ENCODE measurements around the gene SETBP1.

Gene SETBP1

GRCh38 chr18:45073556-45073955 is 392.9 kb downstream of the SETBP1 start:
- TF ChIP-seq FOXP2 (optimal IDR thresholded peaks at IDR 0.05; ENCODE audit: control extremely low read depth, extremely low read length, insufficient read depth) (no peak), EZH2 (IDR thresholded peaks at IDR 0.05) (no peak), POLR2AphosphoS5 (IDR thresholded peaks at IDR 0.05; ENCODE audit: borderline replicate concordance, low read depth, low read length) (no peak)

DNA sequence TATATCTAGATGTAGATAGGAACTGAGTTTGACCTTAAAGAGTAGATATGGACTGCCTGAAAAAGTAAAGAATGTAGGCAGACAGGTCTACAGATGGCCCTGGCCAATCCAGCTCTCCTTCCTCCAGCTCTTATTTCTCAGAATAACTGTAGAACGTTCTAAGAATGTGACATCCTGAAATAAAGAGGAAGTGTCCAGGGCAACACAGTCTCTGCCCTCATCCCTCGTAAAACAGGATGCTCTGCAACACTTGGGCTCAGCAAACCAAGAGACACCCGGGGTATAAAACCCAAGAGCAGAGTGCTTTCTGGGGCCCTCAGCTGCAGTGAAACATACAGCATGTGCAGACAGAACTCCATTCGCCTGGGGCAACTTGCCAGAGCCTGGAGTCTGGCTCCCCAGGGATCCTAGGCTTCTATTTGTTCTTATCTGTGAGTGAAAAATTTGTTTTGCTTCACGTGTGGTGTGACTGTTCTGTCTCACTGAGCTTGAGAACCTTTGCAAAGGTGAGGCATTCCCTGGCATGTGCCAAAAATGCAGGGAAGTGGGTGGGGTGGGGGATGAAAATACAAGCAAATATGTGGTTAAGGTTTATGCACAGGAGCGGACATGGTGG is 401.0 kb downstream of the SETBP1 start:
- Histone ChIP-seq H3K9ac (ENCODE audit: insufficient read length) (no peak overlapping the region), H3K27ac (no peak overlapping the region), H3K36me3 (ENCODE audit: insufficient read depth, low read length) (no peaks in the 10 kb centered on the region), H3K9me3 (ENCODE audit: low read depth, low read length) (no peaks in the 10 kb centered on the region), H3K4me3 (no peak overlapping the region)
- DNase-seq (ENCODE audit: low read depth, low spot score): no peak
- TF ChIP-seq FOXP2 (optimal IDR thresholded peaks at IDR 0.05; ENCODE audit: control extremely low read depth, extremely low read length, insufficient read depth): no peak
- TF ChIP-seq POLR2AphosphoS5 (IDR thresholded peaks at IDR 0.05; ENCODE audit: borderline replicate concordance, low read depth, low read length): no peak
- no peak for TF ChIP-seq EZH2 (IDR thresholded peaks at IDR 0.05)

More at GRCh38 chr18:45073556-45073955, 392.9 kb downstream of the SETBP1 start:
- H3K4me3 ChIP-seq: no peak overlapping the region
- H3K9ac ChIP-seq (ENCODE audit: insufficient read length): no peak overlapping the region
- no peaks in the 10 kb centered on the region for H3K36me3 ChIP-seq (ENCODE audit: insufficient read depth, low read length)
- no peak overlapping the region for H3K27ac ChIP-seq
- DNase-seq (ENCODE audit: low read depth, low spot score): no peak
- H3K9me3 ChIP-seq (ENCODE audit: low read depth, low read length): no peaks in the 10 kb centered on the region

- Histone ChIP-seq H3K27ac (no peak overlapping the region), H3K36me3 (ENCODE audit: insufficient read depth, low read length) (no peaks in the 10 kb centered on the region), H3K9ac (ENCODE audit: insufficient read length) (no peak overlapping the region), H3K9me3 (ENCODE audit: low read depth, low read length) (no peaks in the 10 kb centered on the region), H3K4me3 (no peak overlapping the region)
- no peak for DNase-seq (ENCODE audit: low read depth, low spot score)
- TF ChIP-seq EZH2 (IDR thresholded peaks at IDR 0.05) (no peak), POLR2AphosphoS5 (IDR thresholded peaks at IDR 0.05; ENCODE audit: borderline replicate concordance, low read depth, low read length) (no peak), FOXP2 (optimal IDR thresholded peaks at IDR 0.05; ENCODE audit: control extremely low read depth, extremely low read length, insufficient read depth) (no peak)
These were observed 402.7 kb downstream of the SETBP1 start for GRCh38 chr18:45083226-45083855.

DNA sequence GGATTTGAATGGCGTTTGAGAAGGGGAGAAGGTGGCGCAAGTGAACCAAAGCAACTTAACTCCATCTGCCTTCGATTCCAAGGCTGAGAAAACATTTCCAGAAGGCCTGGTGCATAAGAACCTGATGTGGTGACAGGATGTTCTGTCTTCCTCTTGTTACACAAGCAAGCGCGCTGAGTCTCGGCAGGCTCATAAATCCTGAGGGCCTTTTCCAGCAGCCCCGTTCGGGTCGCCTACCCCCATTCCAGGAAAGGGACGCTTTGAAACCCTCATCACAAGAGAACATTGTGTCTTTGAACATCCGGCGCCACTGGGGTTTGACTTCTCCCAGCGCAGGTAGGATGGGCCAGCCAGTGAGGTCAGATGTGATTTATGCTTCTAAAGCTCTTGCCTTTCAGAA is 403.5 kb downstream of the SETBP1 start:
- no peak overlapping the region for H3K9ac ChIP-seq (ENCODE audit: insufficient read length)

GRCh38 chr18:45085916-45086624 is 405.4 kb downstream of the SETBP1 start:
- Histone ChIP-seq H3K4me3 (no peak overlapping the region), H3K27ac (no peak overlapping the region), H3K9me3 (ENCODE audit: low read depth, low read length) (no peaks in the 10 kb centered on the region), H3K36me3 (ENCODE audit: insufficient read depth, low read length) (no peaks in the 10 kb centered on the region), H3K9ac (ENCODE audit: insufficient read length) (no peak overlapping the region)
- TF ChIP-seq FOXP2 (optimal IDR thresholded peaks at IDR 0.05; ENCODE audit: control extremely low read depth, extremely low read length, insufficient read depth): no peak
- no peak for TF ChIP-seq POLR2AphosphoS5 (IDR thresholded peaks at IDR 0.05; ENCODE audit: borderline replicate concordance, low read depth, low read length)
- TF ChIP-seq EZH2 (IDR thresholded peaks at IDR 0.05): no peak
- no peak for DNase-seq (ENCODE audit: low read depth, low spot score)

More for the DNA sequence above, 403.5 kb downstream of the SETBP1 start:
- H3K27ac ChIP-seq: no peak overlapping the region
- no peak for TF ChIP-seq FOXP2 (optimal IDR thresholded peaks at IDR 0.05; ENCODE audit: control extremely low read depth, extremely low read length, insufficient read depth)
- no peak for TF ChIP-seq POLR2AphosphoS5 (IDR thresholded peaks at IDR 0.05; ENCODE audit: borderline replicate concordance, low read depth, low read length)
- TF ChIP-seq EZH2 (IDR thresholded peaks at IDR 0.05): no peak
- H3K36me3 ChIP-seq (ENCODE audit: insufficient read depth, low read length): no peaks in the 10 kb centered on the region
- H3K9me3 ChIP-seq (ENCODE audit: low read depth, low read length): no peaks in the 10 kb centered on the region
- no peak for DNase-seq (ENCODE audit: low read depth, low spot score)
- no peak overlapping the region for H3K4me3 ChIP-seq

- H3K4me3 ChIP-seq: no peak overlapping the region
- no peak overlapping the region for H3K9ac ChIP-seq (ENCODE audit: insufficient read length)
- H3K9me3 ChIP-seq (ENCODE audit: low read depth, low read length): no peaks in the 10 kb centered on the region
- no peak overlapping the region for H3K27ac ChIP-seq
- DNase-seq (ENCODE audit: low read depth, low spot score): no peak
- TF ChIP-seq POLR2AphosphoS5 (IDR thresholded peaks at IDR 0.05; ENCODE audit: borderline replicate concordance, low read depth, low read length): no peak
- TF ChIP-seq EZH2 (IDR thresholded peaks at IDR 0.05): no peak
- TF ChIP-seq FOXP2 (optimal IDR thresholded peaks at IDR 0.05; ENCODE audit: control extremely low read depth, extremely low read length, insufficient read depth): no peak
- no peaks in the 10 kb centered on the region for H3K36me3 ChIP-seq (ENCODE audit: insufficient read depth, low read length)
These were observed 406.1 kb downstream of the SETBP1 start for GRCh38 chr18:45086777-45087176.

- no peak overlapping the region for H3K4me3 ChIP-seq
- no peak for DNase-seq (ENCODE audit: low read depth, low spot score)
- H3K36me3 ChIP-seq (ENCODE audit: insufficient read depth, low read length): no peaks in the 10 kb centered on the region
- no peak overlapping the region for H3K9ac ChIP-seq (ENCODE audit: insufficient read length)
- H3K9me3 ChIP-seq (ENCODE audit: low read depth, low read length): no peaks in the 10 kb centered on the region
- H3K27ac ChIP-seq: no peak overlapping the region
- TF ChIP-seq POLR2AphosphoS5 (IDR thresholded peaks at IDR 0.05; ENCODE audit: borderline replicate concordance, low read depth, low read length) (no peak), EZH2 (IDR thresholded peaks at IDR 0.05) (no peak), FOXP2 (optimal IDR thresholded peaks at IDR 0.05; ENCODE audit: control extremely low read depth, extremely low read length, insufficient read depth) (no peak)
These were observed 409.9 kb downstream of the SETBP1 start for GRCh38 chr18:45090526-45091140.

Measured in SK-N-MC (cell line).